IPS-NIHi11 (cell line): ENCODE results near the gene KRTAP10-9.
"Not testable (repeated sequence)": the region's sequence is repeated elsewhere in the genome, so short reads cannot be mapped to it uniquely, and the experiment has no call there.

Source experiments
- DNase-seq: peaks from one replicate; pipeline ENCODE4 v3.0.0; 2012; ENCODE audit warnings: mixed read lengths, low spot score

The KRTAP10-9 gene

GRCh38 chr21:44615466-44615865, 11.4 kb upstream of the KRTAP10-9 start:
- no peak for DNase-seq

DNA sequence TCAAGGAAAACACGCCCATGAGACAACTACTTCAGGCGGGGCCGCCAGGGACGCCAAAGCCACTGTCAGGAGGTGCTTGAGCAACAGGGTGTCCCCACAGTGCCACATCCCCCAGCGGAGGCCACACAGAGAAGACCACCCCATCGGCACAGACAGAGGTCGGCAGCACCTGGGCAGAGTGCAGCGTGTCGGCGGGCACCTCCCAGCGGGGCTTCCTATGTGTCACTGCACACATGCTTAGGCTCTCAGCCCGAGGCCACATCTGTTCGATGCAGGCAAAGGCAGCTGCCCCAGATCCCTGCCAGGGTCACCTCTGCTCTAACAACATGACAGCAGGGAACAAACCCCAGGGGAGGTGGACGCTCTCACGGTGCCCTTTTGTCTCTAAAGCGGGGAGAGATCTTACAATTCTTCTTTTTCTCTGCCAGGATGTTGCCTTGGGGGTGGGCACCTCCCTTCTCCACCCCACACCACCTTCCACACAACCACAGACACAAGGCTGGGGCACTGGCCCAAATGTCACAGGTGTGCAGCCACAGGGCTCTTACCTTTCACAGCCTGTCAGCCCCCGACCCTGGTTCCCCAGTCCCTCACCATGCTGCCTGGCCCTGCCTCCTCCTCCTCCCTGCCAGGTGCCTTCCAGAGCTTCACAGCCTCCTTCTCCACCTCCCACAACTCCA, 10.8 kb upstream of the KRTAP10-9 start:
- DNase-seq: no peak

- DNase-seq: no peak
These were observed 10.3 kb upstream of the KRTAP10-9 start for GRCh38 chr21:44616591-44616926.

GRCh38 chr21:44617071-44617501, 9.8 kb upstream of the KRTAP10-9 start:
- DNase-seq: no peak

DNA sequence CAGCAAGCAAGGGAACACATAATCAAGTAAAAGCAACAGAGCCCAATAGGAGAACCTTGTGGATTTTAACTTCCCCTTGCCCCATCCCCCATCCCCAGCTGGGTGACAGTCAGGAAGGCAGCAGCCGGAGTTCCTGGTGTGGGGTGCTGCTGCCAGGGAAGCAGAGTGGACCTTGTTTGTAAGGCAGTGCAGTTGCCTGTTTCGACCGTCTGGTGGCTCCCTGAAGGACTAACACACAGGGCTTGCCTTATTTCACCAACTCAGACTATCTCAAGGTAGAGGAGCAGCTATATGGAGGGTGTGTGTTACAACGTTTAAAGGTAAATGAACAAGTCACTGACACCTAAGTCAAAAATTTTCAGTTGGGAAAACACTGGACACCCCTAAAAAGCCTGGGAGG, 8.4 kb upstream of the KRTAP10-9 start:
- DNase-seq: peak; percentile 51

- no peak for DNase-seq
These were observed 8.0 kb upstream of the KRTAP10-9 start for GRCh38 chr21:44618909-44619308.

GRCh38 chr21:44619886-44620285, 7.0 kb upstream of the KRTAP10-9 start:
- no peak for DNase-seq

- no peak for DNase-seq
These were observed 3.3 kb upstream of the KRTAP10-9 start for GRCh38 chr21:44623575-44623974.

- DNase-seq: no peak
These were observed 1.1 kb upstream of the KRTAP10-9 start for GRCh38 chr21:44625756-44626155.

- no peak for DNase-seq
These were observed 631 bp upstream of the KRTAP10-9 start for GRCh38 chr21:44626262-44626661.

- DNase-seq: not testable (repeated sequence)
These were observed 409 bp downstream of the KRTAP10-9 start for GRCh38 chr21:44627181-44627822.

DNA sequence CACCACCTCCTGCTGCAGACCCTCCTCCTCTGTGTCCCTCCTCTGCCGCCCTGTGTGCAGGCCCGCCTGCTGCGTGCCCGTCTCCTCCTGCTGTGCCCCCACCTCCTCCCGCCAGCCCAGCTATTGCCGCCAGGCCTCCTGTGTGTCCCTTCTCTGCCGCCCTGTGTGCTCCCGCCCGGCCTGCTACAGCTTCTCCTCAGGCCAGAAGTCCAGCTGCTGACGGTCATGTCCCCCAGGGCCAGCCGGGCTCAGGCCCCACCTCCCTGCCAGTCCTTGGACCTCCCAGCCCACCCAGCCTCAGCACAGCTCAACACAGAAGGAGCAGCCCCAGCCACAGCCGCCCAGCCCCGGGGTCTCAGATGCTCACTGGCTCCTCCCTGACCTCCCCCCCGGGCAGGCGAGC, 939 bp downstream of the KRTAP10-9 start:
- DNase-seq: not testable (repeated sequence)

GRCh38 chr21:44628707-44629391, 2.0 kb downstream of the KRTAP10-9 start:
- DNase-seq: no peak

DNA sequence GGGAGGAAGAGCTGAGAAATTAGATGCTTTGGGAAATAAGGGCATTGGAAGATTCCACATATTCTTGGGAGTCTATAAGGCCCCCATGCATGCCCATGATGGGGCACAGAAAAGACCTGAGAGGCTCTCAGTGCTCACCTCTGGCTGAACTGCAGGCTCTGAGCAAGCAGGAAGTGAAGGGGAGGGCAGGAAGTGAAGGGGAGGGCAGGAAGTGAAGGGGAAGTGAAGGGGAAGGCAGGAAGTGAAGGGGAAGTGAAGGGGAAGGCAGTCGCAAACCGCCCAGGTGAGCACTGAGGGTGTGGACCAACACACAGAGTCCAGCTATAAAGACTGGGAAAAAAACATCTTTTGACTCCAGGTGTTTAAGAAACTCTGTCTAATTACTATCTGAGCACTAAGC, 3.5 kb downstream of the KRTAP10-9 start:
- no peak for DNase-seq

DNA sequence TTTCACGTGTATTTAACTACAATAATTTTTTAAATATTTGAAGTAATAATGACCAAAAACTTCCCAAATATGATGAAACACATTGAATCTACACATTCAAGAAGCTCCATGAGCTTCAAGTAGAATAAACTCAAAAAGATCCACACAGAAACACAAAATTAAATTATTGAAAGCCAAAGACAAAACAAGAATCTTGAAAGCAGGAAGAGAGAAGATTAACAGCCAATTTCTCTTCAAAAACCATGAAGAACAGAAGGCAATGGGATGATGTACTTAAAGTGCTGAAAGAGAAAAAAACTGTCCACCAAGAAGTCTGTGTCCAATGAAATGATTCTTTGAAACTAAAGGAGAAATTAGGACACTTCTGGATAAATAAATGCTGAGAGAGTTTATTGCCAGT, 5.2 kb downstream of the KRTAP10-9 start:
- DNase-seq: no peak

- no peak for DNase-seq
These were observed 9.5 kb downstream of the KRTAP10-9 start for GRCh38 chr21:44636209-44637017.

- no peak for DNase-seq
These were observed 10.3 kb downstream of the KRTAP10-9 start, which contains the start of gene KRTAP10-10 for GRCh38 chr21:44637018-44637850. TSS of gene KRTAP10-10 (plus strand) at chr21:44637356. CDS start at chr21:44637418, 62 bp downstream.

GRCh38 chr21:44637851-44638348, 11.0 kb downstream of the KRTAP10-9 start:
- not testable (repeated sequence) for DNase-seq

GRCh38 chr21:44638506-44639330, 11.8 kb downstream of the KRTAP10-9 start:
- DNase-seq: not testable (repeated sequence)

DNA sequence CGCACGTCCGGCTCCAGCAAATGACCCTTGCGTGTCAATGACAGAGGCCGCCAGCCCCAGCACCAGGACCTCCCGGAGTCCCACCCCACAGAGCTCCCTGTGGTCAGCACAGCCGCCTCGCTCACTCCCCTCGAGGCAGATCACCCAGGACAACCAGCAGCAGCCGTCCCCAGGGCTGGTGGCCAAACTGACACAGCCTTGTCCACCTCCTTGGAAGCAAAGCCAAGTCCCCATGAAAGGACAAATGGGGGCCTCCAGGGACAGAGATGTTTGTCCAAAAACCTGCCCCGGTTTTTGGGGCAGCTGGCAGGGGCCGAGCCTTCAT, 12.4 kb downstream of the KRTAP10-9 start:
- DNase-seq: no peak
